ENCODE data around the gene CLDN20.

CLDN20 gene

DNA sequence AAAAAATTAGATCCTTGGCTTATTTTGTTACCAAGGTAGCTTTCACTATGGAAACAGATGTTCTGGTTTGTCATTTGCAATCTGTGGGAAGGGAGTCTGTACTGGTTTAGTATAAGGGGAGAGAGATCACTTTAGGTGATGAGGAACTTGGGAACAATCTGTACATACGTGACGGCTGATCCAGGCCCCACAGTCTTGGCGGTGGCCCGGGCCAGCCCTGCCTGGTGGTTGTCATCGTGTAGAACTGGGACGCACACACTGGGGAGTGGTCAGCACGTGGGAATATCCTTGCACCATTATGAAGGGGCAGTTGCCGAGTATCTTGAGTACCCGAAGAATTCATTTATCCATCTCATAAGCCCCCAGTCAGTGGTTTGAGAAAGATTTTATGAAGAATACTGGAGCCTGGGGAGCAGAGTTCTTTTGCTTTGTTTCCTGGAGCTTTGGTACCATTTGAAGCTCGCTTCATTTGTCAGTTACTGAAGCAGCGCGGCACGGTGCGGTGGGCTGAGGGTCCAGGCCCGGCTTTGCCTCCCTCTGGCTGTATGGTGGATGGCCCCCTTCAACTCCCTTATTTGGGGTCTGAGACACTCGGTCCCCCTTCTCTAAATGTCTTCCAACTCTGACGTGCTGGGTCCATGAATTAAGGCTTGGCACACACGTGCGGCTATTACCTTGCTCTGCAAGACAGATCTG lies 22.8 kb upstream of the CLDN20 start:
- no peak for TF ChIP-seq ZIC2 (tag by site-specific recombination; IDR thresholded peaks at IDR 0.05)
- Histone ChIP-seq H3K4me1 (ENCODE audit: control insufficient read depth, insufficient read depth, low read length) (no peaks in the 10 kb centered on the region), H3K36me3 (ENCODE audit: control insufficient read depth in 2 of 2, insufficient read depth in 1 of 2, low read length in 2 of 2) (peaks cover 0 to 11% of the 10 kb centered on the region in 2 experiments; a peak in 1 of 3 replicates), H3K9me3 (ENCODE audit: control insufficient read depth, insufficient read depth, low read depth, low read length) (no peaks in the 10 kb centered on the region), H3K27ac (ENCODE audit: extremely low read depth, low read depth, low read length) (no peak overlapping the region), H3K4me3 (ENCODE audit: low read depth, low read length) (no peak overlapping the region)
- POLR2A ChIA-PET: no interaction called here
- CTCF ChIA-PET: interaction anchor here (0.7 to 1.3 kb wide), 2 partner anchors 313 to 566 kb away, joined by 3 to 5 read pairs; no protein-coding TSS in a partner anchor

DNA sequence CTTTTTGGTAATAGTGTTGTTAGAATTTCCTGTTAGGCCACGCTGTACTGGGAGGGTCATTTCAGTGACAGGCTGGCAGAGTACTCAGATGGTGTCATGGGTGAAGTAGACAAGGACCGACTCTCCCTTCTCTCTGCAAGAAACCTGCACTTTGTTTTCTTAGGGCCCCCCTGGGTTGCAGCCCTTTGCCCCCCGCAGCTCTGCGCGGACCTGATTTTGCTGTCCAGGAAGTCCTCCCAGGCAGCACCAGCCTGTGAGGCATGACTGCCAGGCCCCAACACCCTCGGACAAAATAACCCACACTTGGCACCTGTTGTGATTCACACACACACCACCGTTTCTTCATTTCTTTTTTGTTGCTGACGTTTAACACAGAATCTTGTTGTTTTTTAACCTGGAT lies 21.8 kb upstream of the CLDN20 start:
- Histone ChIP-seq H3K36me3 (ENCODE audit: control insufficient read depth in 2 of 2, insufficient read depth in 1 of 2, low read length in 2 of 2) (peaks cover 0 to 17% of the 10 kb centered on the region in 2 experiments; a peak in 1 of 3 replicates), H3K4me1 (ENCODE audit: control insufficient read depth, insufficient read depth, low read length) (no peaks in the 10 kb centered on the region), H3K9me3 (ENCODE audit: control insufficient read depth, insufficient read depth, low read depth, low read length) (no peaks in the 10 kb centered on the region), H3K4me3 (ENCODE audit: low read depth, low read length) (no peak overlapping the region), H3K27ac (ENCODE audit: extremely low read depth, low read depth, low read length) (no peak overlapping the region)
- TF ChIP-seq ZNF624 (tag by site-specific recombination; IDR thresholded peaks at IDR 0.05): no peak
- TF ChIP-seq ZNF473 (tag by site-specific recombination; IDR thresholded peaks at IDR 0.05): no peak
- TF ChIP-seq, protein P1, sequence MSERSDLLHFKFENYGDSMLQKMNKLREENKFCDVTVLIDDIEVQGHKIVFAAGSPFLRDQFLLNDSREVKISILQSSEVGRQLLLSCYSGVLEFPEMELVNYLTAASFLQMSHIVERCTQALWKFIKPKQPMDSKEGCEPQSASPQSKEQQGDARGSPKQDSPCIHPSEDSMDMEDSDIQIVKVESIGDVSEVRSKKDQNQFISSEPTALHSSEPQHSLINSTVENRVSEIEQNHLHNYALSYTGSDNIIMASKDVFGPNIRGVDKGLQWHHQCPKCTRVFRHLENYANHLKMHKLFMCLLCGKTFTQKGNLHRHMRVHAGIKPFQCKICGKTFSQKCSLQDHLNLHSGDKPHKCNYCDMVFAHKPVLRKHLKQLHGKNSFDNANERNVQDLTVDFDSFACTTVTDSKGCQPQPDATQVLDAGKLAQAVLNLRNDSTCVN (tag by site-specific recombination; optimal IDR thresholded peaks at IDR 0.05): no peak
- no peak for TF ChIP-seq ZNF558 (tag by site-specific recombination; IDR thresholded peaks at IDR 0.05)
- no peak for TF ChIP-seq ZNF433 (tag by site-specific recombination; IDR thresholded peaks at IDR 0.05; ENCODE audit: low read depth)
- no peak for TF ChIP-seq SETDB1 (IDR thresholded peaks at IDR 0.05; ENCODE audit: insufficient read length, low read length)
- TF ChIP-seq HOXC10 (CRISPR knock-in tag; IDR thresholded peaks at IDR 0.05): no peak
- no peak for TF ChIP-seq ZNF768 (tag by site-specific recombination; IDR thresholded peaks at IDR 0.05)
- no peak for TF ChIP-seq ZNF138 (tag by site-specific recombination; IDR thresholded peaks at IDR 0.05; ENCODE audit: borderline replicate concordance)
- TF ChIP-seq ZNF670 (tag by site-specific recombination; IDR thresholded peaks at IDR 0.05; ENCODE audit: low read depth): no peak
- TF ChIP-seq, protein P2, sequence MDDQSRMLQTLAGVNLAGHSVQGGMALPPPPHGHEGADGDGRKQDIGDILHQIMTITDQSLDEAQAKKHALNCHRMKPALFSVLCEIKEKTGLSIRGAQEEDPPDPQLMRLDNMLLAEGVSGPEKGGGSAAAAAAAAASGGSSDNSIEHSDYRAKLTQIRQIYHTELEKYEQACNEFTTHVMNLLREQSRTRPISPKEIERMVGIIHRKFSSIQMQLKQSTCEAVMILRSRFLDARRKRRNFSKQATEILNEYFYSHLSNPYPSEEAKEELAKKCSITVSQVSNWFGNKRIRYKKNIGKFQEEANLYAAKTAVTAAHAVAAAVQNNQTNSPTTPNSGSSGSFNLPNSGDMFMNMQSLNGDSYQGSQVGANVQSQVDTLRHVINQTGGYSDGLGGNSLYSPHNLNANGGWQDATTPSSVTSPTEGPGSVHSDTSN (CRISPR knock-in tag; IDR thresholded peaks at IDR 0.05): no peak
- TF ChIP-seq BCL11B (tag by site-specific recombination; IDR thresholded peaks at IDR 0.05; ENCODE audit: low read depth): no peak
- no peak for TF ChIP-seq ZNF560 (tag by site-specific recombination; IDR thresholded peaks at IDR 0.05; ENCODE audit: borderline replicate concordance)
- TF ChIP-seq ZNF658 (tag by site-specific recombination; IDR thresholded peaks at IDR 0.05): no peak
- TF ChIP-seq ZNF548 (tag by site-specific recombination; IDR thresholded peaks at IDR 0.05): no peak
- TF ChIP-seq, protein P3, sequence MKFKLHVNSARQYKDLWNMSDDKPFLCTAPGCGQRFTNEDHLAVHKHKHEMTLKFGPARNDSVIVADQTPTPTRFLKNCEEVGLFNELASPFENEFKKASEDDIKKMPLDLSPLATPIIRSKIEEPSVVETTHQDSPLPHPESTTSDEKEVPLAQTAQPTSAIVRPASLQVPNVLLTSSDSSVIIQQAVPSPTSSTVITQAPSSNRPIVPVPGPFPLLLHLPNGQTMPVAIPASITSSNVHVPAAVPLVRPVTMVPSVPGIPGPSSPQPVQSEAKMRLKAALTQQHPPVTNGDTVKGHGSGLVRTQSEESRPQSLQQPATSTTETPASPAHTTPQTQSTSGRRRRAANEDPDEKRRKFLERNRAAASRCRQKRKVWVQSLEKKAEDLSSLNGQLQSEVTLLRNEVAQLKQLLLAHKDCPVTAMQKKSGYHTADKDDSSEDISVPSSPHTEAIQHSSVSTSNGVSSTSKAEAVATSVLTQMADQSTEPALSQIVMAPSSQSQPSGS (tag by site-specific recombination; IDR thresholded peaks at IDR 0.05; ENCODE audit: low read depth): no peak
- no peak for TF ChIP-seq ZNF654 (tag by site-specific recombination; IDR thresholded peaks at IDR 0.05; ENCODE audit: low read depth)
- no peak for TF ChIP-seq YY1 (tag by site-specific recombination; IDR thresholded peaks at IDR 0.05)
- TF ChIP-seq ZNF544 (tag by site-specific recombination; IDR thresholded peaks at IDR 0.05): no peak
- no peak for TF ChIP-seq YY2 (tag by site-specific recombination; IDR thresholded peaks at IDR 0.05)
- ChIA-PET POLR2A (no interaction called here), CTCF (interaction anchor here (0.7 to 1.3 kb wide), 2 partner anchors 314 to 567 kb away, joined by 3 to 5 read pairs; no protein-coding TSS in a partner anchor)
